GM19043 (cell line): ENCODE results near the gene UGT1A7.

ENCODE experiments used
- ATAC-seq: cut with Tn5 transposase; IDR thresholded peaks from one replicate; pipeline ENCODE4 v1.9.1; 2021; ENCODE audit warnings: low read depth; ENCODE audit not compliant: unreplicated experiment

The UGT1A7 gene

DNA sequence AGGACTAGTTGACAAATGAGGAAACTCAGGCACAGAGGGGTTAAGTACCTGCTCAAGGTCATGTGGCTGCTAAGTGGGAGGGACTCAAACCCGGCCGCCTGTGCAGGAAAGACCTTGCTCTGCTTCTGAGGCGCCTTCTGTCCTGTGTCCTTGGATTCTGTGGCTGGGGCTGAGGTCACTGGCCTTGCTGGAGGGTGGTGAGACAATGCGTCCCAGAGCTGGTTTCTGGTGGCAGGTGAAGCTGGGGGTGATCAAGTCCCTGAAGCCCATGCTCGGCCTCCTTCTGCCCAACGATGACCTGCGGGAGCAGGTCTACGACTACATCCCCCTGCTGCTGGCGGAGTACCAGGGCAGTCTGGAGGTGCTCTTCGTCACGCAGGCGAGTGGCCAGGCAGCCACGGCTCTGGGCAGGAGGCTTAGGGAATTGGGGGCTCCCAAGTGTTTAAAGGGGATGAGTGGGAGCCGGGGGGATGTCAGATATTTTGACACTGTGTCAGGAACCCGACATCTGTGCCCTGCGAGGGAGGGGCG lies 112.5 kb downstream of the UGT1A7 start:
- no peak for ATAC-seq

DNA sequence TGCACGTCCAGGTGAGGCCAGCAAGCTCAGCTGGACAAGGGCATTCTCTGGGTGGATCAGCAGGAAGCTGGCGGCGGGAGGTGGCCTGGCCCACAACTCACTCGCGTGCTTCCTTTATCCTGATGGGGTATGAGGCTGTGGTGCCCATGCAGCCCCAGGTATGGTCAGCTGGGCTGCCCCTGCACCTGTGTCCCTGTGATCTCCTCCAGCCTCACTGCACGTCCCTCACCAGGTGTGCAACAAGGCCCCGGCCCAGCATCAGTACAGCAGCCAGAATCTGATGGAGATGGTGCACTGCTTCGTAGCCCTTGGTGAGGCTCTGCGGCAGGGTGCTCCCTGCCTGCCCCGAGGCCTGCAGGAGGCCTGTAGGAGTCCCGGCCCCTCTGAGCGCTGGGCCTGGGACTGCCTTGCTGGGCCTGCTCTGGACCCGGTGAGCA lies 114.1 kb downstream of the UGT1A7 start:
- ATAC-seq, result no peak

DNA sequence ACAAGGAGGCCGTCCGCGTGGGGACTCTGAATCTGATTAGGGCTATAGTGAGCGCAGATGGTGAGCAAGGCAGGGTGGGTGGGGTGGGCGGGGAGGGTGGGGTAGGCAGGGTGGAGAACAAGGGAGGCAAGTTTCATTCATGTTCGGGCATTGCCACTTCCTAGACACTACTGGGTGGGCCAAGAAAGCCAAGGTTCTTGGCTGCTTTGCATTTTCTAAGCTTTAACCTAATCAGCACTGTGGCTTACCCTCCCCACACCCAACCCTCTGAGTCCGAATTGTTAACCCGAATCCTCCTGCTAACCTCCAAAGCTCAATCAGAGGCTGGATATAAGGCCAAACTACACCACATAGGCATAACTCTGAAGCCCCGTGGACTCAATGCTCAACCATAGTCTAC lies 114.6 kb downstream of the UGT1A7 start:
- no peak for ATAC-seq

DNA sequence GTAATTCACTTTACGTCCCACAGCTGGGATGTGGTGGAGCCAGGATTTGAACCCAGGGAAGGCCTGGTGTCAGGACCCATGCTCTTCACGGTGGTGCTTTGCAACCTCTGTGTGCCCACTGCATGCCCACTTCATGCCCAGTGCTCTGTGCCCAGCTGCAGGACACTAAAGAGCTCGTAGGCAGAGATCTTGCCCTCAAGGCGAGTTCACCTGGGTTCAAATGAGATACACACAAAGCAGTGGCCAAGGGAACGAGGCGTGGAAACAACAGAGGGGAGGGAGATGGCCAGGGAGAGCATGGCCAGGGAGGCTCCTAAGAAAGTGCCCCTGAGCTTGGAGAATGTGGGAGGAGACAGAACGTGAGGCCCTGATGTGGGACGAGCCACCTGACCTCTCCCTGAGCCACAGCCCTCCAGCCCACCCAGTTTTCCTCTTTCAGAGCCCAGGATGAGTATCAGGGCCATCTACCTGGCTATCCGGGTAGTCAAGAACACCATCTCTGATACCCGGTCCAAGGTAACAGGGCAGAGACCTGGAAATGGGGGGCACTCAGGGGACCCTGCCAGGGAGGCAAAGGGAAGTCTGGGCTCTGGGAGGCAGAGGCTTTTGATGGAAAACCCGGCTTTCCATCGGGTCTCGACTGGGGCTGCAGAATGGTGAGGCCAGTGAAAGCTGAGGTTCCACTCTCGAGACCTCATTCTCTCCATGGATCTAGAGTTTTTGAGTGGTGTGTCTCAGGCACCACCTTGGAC lies 116.8 kb downstream of the UGT1A7 start:
- ATAC-seq, result no peak

DNA sequence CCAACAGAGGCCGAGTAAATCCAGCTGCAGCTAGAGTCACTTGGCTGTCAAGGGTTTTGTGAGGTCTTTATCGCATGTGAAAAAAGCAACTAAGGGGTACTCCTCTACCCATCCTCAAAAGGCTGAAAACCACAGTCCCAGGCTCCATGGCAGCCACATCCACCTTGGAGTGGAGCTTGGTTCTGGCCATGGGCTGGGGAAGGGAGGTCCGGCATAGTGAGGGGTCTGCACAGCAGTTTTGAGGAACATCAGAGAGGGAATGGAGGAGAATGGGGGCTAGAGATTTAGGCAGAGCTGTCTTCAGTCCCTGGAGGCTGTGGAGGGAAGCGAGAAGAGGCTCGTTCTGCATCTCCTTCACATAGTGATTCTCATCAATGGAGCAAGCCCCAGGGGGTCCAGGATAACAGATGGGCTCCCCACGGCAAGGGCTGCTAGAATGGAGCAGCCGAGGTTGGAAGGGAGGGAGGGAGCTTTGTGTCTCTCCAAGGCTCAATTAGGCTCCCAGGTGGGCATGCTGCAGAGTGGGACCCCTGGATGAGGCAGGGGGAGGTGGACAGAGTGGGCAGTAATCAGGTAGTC lies 117.5 kb downstream of the UGT1A7 start:
- no peak for ATAC-seq

DNA sequence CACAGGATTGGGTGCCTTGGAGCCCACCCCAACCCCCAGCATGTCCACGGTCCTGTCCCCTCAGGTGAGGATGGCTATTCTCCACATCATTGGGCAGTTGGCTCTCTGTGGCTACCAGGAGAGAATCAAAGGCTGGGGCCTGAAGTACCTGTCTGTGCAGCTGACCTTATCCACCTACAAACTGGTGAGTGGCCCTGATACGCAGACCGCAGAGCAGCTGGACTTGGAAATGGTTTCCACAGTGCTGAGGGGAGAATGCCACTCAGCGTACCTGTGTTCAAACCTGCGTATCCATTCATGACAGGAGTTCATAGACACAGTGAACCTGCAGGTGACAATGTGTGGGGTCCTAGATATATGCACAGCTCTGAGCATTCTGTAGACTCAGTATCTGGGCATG lies 118.0 kb downstream of the UGT1A7 start:
- no peak for ATAC-seq

DNA sequence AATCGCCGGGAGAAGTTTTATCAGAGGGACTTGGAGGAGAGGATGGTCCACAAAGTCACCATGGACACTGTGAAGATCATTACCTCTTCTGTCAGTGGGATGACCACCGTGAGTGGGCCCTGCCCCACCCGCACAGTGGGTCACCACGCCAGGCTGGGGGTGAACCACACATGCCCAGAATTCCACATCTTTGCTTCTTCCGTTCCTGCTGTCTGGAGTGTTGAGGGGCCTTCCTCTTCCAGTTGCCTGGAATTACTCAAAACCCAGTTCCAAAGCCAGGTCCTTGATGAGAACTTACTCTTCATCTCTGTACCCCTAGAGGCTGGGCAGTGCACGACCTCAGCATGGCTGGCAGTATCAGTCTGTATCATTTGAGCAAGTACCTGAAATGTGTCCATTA lies 118.5 kb downstream of the UGT1A7 start:
- ATAC-seq, result no peak

DNA sequence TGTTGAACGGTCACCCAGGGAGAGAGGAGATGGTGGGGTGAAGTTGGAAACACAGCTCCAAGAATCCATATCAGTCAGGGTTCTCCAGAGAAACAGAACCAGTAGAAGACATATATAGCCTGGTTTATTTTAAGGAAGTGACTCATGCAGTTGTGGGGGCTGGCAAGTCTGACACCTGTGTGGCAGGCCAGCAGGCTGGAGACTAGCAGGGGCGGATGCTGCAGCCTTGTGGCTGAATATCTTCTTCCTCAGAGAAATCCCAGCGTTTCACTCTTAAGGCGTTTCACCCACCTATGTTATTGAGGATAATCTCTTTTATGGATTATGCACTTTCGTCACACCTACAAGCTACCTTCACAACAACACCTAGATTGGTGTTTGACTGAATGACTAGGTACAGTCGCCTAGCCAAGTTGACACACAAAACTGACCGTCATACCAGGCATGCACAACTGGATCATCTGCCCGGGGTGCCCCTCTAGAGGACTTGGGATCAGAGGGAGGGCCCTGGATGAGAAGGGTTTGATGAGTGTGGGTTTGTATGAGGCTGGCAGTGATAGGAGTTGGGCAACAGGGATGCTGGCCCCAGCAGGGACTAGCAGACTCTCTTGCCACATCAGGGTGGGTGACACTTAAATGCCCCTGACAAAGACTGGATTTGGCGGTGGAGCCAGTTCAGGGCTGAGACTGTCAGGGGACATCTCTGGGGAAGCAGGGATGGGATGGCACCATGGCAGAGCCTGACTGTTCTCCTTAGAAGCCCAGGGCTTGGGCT lies 119.8 kb downstream of the UGT1A7 start:
- no peak for ATAC-seq

DNA sequence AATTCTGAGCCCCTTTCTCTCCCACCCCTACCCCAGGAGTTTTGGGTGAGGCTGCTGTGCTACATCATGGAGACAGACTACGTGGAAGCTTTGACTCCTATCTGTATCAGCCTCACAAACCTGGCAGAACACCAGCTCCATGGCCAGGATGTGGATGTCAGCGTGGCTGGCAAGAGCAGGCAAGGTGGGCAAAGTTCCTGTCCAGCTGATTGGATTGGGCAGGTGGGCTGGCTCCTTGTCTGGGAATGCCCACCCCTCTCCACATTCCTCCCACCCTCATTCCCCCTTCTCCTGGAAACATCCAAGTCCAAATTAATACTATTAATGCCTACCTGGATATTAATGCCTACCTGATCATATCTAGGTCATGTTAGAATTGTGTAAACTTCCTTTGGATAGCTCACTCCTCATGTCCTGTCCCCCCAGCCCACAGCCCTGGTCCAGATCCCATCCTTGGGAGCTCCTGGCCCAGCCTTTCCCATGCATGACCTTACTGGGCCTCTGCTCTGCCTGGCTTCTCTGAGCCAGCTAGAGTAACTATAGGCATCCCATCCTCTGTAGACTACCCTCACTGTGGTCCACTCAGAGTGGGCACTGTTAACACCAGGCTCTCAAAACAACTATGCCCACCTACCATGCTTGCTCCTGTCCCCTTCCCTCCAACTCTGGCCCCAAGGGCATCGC lies 120.6 kb downstream of the UGT1A7 start:
- ATAC-seq, result no peak

DNA sequence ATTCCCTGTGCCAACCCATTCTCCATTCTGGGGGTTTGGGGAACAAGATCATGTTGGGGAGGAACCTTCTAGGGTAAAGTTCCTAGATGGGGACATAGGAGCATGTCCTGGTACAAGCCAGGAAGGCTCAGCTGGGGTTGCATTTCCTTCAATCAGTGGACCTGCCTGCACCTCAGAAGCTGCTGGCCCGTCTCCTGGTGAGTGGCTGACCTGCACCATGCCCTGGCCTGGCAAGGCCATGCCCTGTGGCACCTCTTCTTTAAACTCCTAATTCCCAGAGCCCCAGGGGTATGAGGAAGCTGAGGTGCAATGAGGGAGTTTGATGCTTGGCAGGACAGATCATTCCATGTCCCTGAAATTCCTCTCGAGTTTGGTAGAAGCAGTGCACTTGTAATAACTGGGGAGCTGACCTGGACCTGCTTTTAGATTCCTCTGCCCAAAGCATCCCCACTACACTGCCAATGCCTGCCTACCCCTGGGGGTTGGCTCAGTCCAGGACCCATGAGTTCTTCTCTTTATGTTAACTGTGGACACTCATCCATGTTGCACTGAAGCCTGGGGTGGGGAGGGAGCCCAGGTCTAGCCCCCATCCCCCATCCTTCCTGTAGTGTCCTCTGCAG lies 121.7 kb downstream of the UGT1A7 start:
- no peak for ATAC-seq

DNA sequence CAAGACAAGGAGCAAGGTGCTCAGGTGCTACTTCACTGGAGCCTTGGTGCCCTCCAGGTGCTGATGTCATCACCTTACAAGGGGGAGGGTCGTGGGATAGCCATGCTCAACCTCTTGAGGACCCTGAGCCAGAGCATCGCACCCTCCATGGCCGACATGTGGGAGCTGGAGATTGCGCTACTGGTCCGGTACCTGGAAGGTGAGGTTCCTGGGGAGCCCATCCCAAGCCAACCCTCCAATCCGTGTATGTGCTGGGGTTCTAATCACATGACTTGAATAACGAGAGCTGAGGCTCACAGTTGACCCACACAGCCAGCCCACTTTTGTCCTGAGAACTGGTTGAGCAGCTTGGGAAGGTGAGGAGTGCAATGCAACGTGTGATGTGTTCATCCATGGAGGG lies 122.3 kb downstream of the UGT1A7 start:
- no peak for ATAC-seq

DNA sequence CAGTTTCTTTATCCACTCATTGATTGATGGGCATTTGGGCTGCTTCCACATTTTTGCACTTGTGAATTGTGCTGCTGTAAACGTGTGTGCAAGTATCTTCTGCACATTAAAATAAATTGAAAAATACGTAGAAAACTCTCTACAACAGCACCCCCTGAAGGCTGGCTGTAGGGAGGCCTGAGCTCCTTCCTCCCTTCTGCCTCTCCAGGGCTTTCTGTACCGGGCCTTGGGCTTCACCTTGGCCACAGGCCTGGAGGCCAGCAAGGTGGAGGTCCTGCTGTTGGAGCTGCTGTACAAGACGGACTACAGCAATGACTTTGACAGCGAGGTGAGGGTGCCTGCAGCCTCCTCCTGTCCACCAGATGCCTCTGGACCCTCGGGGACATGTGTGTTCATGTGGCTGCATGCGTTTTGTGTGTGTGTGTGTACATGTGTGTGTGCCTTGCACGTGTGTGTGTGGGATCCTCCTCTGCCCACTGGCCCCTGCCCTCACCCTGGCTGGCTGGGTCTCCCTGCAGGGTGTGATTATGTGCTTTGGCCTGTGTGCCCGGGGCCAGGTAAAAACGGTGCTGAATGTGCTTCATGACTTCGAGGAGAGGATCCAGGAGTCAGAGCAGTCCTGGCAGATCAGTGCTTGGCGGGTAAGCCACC lies 125.6 kb downstream of the UGT1A7 start:
- ATAC-seq, result no peak

DNA sequence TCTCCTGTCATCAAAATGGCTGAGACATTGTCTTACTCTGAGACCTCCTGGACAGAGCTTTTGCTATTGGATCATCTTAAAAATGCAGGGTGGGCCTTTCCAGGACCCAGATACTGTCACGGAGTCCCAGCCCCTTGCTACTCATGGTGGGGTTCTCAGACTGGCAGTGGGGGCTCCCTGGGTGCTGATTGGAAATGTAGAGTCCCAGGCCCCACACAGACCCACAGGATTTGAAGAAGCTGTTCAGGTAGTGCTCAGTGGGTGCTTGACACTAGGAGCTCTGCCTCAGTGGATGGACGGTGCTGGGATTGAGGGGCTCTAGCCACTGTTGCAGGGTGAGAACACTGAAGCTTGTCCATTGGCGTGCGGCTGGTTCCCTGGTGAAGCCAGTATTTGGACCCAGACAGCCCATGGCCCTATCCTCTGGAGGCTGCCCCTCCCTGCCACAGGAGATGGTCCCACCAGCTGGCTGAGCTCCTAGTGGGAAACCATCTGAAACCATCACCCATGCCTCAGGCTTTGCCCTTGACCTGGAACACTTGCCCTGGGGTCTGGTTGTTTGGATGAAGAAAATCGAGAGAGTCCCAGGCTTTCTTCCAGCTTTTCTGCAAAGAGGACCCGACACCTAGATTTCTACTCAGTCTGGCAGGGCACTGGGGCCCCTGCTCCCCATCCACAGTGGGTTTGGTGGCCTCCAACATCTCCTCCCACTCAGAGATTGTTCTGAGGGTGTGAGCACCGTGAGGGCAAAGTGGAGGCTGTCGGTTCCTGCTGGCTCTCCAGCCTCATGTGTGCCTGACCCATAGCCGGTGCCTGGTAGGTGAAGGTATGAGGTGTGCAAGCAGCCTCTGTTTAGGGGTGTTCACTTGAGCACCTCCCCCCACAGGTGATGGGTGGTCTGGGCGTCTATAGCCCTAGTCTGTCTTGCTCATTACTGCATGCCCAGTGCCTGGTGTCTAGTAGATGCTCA lies 126.5 kb downstream of the UGT1A7 start:
- ATAC-seq, result no peak

DNA sequence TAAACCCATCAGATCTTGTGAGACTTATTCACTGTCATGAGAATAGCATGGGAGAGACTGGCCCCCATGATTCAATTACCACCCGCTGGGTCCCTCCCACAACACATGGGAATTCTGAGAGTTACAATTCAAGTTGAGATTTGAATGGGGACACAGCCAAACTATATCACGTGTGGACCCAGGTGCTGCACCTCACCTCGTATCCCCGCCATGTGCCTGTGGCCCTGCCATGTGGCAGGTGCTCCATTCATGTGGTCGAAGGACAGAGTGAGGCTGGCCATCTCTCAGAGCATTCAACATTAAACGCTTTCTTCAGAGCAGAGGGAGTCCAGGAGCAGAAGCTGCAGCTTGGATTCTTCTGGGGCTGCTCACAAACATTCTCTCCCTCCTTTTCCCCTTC lies 128.7 kb downstream of the UGT1A7 start:
- ATAC-seq, result no peak

DNA sequence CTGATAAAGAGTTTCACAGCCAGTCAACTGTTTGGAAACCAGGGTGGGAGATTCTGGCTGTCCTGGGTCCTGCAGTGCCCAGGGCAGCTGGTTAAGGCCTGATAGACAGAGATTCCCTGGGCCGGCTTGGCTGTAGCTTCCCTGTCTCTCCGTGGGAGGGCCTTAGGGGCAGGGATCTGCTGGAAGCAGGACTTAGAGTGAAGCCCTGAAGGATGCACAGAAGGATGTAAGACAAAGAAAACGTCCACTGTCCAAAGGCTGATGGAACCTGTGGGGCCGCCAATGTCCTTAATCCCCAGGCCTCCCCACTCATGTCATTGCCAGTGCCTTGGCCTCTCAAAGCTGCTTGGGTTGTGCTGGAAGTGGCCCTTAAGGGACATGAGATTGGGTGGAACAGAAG lies 129.4 kb downstream of the UGT1A7 start:
- no peak for ATAC-seq

DNA sequence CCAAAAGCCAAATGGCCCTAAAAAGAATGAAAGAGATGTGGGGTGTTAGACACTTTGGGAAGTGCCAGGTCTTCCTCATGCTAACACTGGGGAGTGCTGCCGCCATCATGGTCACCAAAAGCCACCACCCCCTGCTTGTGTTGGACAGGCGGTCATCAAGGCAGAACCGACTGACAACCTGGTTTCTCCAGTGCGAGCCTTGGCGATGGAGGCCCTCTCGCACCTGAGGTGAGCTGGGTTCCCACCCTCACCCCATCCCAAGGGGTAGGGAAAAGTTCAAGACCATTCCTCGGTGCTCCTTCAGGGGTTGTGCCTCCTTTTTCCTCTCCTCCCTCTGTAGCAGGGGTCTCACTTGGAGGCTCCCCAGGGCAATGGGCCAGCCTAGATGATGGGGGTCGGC lies 130.0 kb downstream of the UGT1A7 start:
- no peak for ATAC-seq

DNA sequence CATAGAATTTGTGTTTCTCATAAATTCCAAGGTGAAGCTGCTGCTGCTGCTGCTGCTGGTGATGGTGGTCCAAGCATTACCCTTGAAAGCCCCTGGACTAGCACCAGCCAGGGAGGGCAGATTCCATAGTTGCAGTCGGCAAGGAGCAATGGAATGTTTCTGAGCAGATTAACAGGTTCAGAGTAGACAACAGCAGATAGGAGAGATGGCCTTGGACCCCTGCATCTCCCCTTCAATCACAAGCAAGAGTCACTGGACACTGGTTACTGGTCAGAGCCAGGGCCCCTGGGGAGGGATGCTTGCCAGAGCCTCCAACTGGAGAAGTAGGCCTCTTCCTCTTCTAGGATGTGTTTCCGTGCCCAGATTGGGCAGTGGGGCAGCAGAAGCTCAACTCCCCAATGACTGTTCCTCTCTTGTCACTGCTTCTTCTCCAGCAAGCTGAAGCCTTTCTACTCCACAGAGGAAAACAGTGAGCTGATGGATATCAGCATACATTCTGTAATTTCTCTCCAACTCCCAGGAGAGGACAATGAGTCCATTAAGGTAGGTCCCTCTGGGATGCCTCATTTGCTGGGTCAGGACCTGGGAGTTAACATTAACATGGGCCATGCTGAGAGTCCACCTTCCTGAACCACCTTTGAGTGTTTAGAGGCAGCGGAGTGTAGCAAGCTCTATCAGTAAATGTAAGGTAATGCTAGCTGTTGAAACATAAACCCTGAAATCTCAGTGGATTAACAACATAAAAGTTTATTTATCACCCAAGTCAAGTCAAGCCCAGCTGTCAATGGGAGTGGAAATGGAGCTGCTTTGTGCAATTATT lies 131.7 kb downstream of the UGT1A7 start:
- ATAC-seq, result no peak
